GM18867 (cell line): Measurements from ENCODE around the gene MZF1.

Experiments
- ATAC-seq: cut with Tn5 transposase; IDR thresholded peaks from one replicate; pipeline ENCODE4 v1.9.1; 2021; ENCODE audit warnings: mild to moderate bottlenecking, moderate library complexity; ENCODE audit not compliant: unreplicated experiment

Gene MZF1

GRCh38 chr19:58556622-58557220, 16.4 kb downstream of the MZF1 start:
- ATAC-seq = no peak

GRCh38 chr19:58555920-58556621, 17.1 kb downstream of the MZF1 start:
- ATAC-seq = no peak

GRCh38 chr19:58555369-58555885, 17.7 kb downstream of the MZF1 start:
- ATAC-seq = no peak

GRCh38 chr19:58554494-58555368, 18.4 kb downstream of the MZF1 start, which contains the start of gene CHMP2A:
Gene CHMP2A (minus strand): TSS chr19:58555105. CDS start chr19:58554212, 893 bp downstream.
- ATAC-seq = peak; percentile 35

GRCh38 chr19:58553799-58554493, 19.2 kb downstream of the MZF1 start:
- ATAC-seq = no peak

- ATAC-seq = no peak
These were observed 20.5 kb downstream of the MZF1 start for GRCh38 chr19:58552655-58553054.

GRCh38 chr19:58551577-58552471, 21.3 kb downstream of the MZF1 start:
- ATAC-seq = no peak

GRCh38 chr19:58551123-58551497, 22.0 kb downstream of the MZF1 start:
- no peak for ATAC-seq

GRCh38 chr19:58550362-58551122, 22.6 kb downstream of the MZF1 start:
- ATAC-seq = no peak

- ATAC-seq = no peak
These were observed 23.3 kb downstream of the MZF1 start for GRCh38 chr19:58549664-58550361.

- no peak for ATAC-seq
These were observed 24.1 kb downstream of the MZF1 start for GRCh38 chr19:58548859-58549663.

- no peak for ATAC-seq
These were observed 25.5 kb downstream of the MZF1 start for GRCh38 chr19:58547323-58548312.

GRCh38 chr19:58546019-58546530, 27.1 kb downstream of the MZF1 start:
- ATAC-seq = no peak

GRCh38 chr19:58545286-58546018, 27.7 kb downstream of the MZF1 start:
- no peak for ATAC-seq

- peak; percentile 53 for ATAC-seq
These were observed 28.4 kb downstream of the MZF1 start for GRCh38 chr19:58544591-58545285.
